HEK293 (cell line): ENCODE results near the gene RTP5.

Experiments
- CTCF ChIA-PET: fragments of 350-600 bp; formaldehyde crosslinking; extraction: SDS; loops from one replicate; lab custom pipeline; 2021; ENCODE audit warnings: antibody characterized with exemption; lab: Yijun Ruan, JAX
- POLR2A ChIA-PET: fragments of 300-600 bp; formaldehyde crosslinking; extraction: SDS; loops from one replicate; lab custom pipeline; 2020; ENCODE audit warnings: antibody characterized with exemption, inconsistent platforms; lab: Yijun Ruan, JAX
- H3K27ac ChIP-seq: fragments of 200-500 bp; sonication (Bioruptor generic); 2 replicates; pipeline ENCODE4 v1.5.1; 2014; ENCODE audit warnings: low read depth, low read length, control low read depth, inconsistent platforms; ENCODE audit errors: extremely low read depth
- H3K36me3 ChIP-seq, 2 experiments: fragments of 200-500 bp in 1 of 2; sonication (Bioruptor generic) in 1 of 2; 1 replicate in 1 of 2; 2 replicates in 1 of 2; pipeline ENCODE4 v1.5.1; 2014 to 2017; ENCODE audit warnings: inconsistent platforms in 2 of 2, low read length in 2 of 2; ENCODE audit not compliant: control insufficient read depth in 2 of 2, insufficient read depth in 1 of 2
- H3K4me1 ChIP-seq: fragments of 200-500 bp; sonication (Bioruptor generic); 2 replicates; pipeline ENCODE4 v1.5.1; 2014; ENCODE audit warnings: mild to moderate bottlenecking, low read length, inconsistent platforms; ENCODE audit not compliant: control insufficient read depth, insufficient read depth
- H3K4me3 ChIP-seq: 2 replicates; pipeline ENCODE4 v1.5.1; 2011; ENCODE audit warnings: low read depth, mild to moderate bottlenecking, control low read depth, low read length, moderate library complexity
- H3K9me3 ChIP-seq: fragments of 200-500 bp; sonication (Bioruptor generic); 2 replicates; pipeline ENCODE4 v1.5.1; 2014; ENCODE audit warnings: low read depth, low read length, inconsistent platforms; ENCODE audit not compliant: control insufficient read depth, insufficient read depth
- CTCF ChIP-seq: fragments of 450-650 bp; formaldehyde crosslinking; IDR thresholded peaks from 2 replicates; pipeline ENCODE4 v1.5.1; 2016; ENCODE audit warnings: missing biosample characterization, missing genetic modification characterization
- GLIS2 ChIP-seq: fragments of 450-650 bp; formaldehyde crosslinking; IDR thresholded peaks from 2 replicates; pipeline ENCODE4 v1.5.1; 2016; ENCODE audit warnings: missing biosample characterization, missing genetic modification characterization
- HOXA7 ChIP-seq: sonication (generic); formaldehyde crosslinking; IDR thresholded peaks from 2 replicates; pipeline ENCODE4 v1.8.1; 2022; ENCODE audit warnings: missing genetic modification reagents, borderline replicate concordance
- SCRT2 ChIP-seq: fragments of 450-650 bp; formaldehyde crosslinking; IDR thresholded peaks from 2 replicates; pipeline ENCODE4 v1.5.1; 2016; ENCODE audit warnings: missing biosample characterization, missing genetic modification characterization
- ZIC2 ChIP-seq: fragments of 450-650 bp; formaldehyde crosslinking; IDR thresholded peaks from 2 replicates; pipeline ENCODE4 v1.5.1; 2016; ENCODE audit warnings: missing biosample characterization, missing genetic modification characterization
- ZNF169 ChIP-seq: fragments of 450-650 bp; formaldehyde crosslinking; IDR thresholded peaks from 2 replicates; pipeline ENCODE4 v1.5.1; 2016; ENCODE audit warnings: missing biosample characterization, missing genetic modification characterization
- ZNF214 ChIP-seq: fragments of 450-650 bp; formaldehyde crosslinking; IDR thresholded peaks from 2 replicates; pipeline ENCODE4 v1.5.1; 2017; ENCODE audit warnings: missing biosample characterization, mild to moderate bottlenecking, missing genetic modification characterization, borderline replicate concordance
- ZNF292 ChIP-seq: fragments of 450-650 bp; formaldehyde crosslinking; IDR thresholded peaks from 2 replicates; pipeline ENCODE4 v1.5.1; 2016; ENCODE audit warnings: low read depth, missing biosample characterization, missing genetic modification characterization, borderline replicate concordance
- ZNF335 ChIP-seq: fragments of 450-650 bp; formaldehyde crosslinking; conservative IDR thresholded peaks from 2 replicates; pipeline ENCODE4 v1.5.1; 2016; ENCODE audit warnings: missing biosample characterization, missing genetic modification characterization
- ZNF350 ChIP-seq: fragments of 450-650 bp; formaldehyde crosslinking; IDR thresholded peaks from 2 replicates; pipeline ENCODE4 v1.5.0; 2017; ENCODE audit warnings: missing biosample characterization, mild to moderate bottlenecking, missing genetic modification characterization
- ZNF354C ChIP-seq: fragments of 450-650 bp; formaldehyde crosslinking; IDR thresholded peaks from 2 replicates; pipeline ENCODE4 v1.5.1; 2016; ENCODE audit warnings: missing biosample characterization, missing genetic modification characterization, low read depth, borderline replicate concordance
- ZNF416 ChIP-seq: fragments of 450-650 bp; formaldehyde crosslinking; IDR thresholded peaks from 2 replicates; pipeline ENCODE4 v1.5.1; 2016; ENCODE audit warnings: missing biosample characterization, missing genetic modification characterization
- ZNF571 ChIP-seq: fragments of 450-650 bp; formaldehyde crosslinking; IDR thresholded peaks from 2 replicates; pipeline ENCODE4 v1.5.0; 2017; ENCODE audit warnings: missing biosample characterization, missing genetic modification characterization
- ZNF623 ChIP-seq: fragments of 450-650 bp; formaldehyde crosslinking; IDR thresholded peaks from 2 replicates; pipeline ENCODE4 v1.5.1; 2016; ENCODE audit warnings: missing biosample characterization, missing genetic modification characterization
- ZNF654 ChIP-seq: fragments of 450-650 bp; formaldehyde crosslinking; IDR thresholded peaks from 2 replicates; pipeline ENCODE4 v1.5.1; 2016; ENCODE audit warnings: low read depth, missing biosample characterization, missing genetic modification characterization
- ZSCAN4 ChIP-seq: fragments of 450-650 bp; formaldehyde crosslinking; IDR thresholded peaks from 2 replicates; pipeline ENCODE4 v1.5.1; 2017; ENCODE audit warnings: missing biosample characterization, missing genetic modification characterization
- TF ChIP-seq, protein P1 (sequence below): fragments of 450-650 bp; formaldehyde crosslinking; conservative IDR thresholded peaks from 2 replicates; pipeline ENCODE4 v1.5.1; 2016; ENCODE audit warnings: low read depth, missing biosample characterization, missing genetic modification characterization
- TF ChIP-seq, protein P2 (sequence below): fragments of 450-650 bp; formaldehyde crosslinking; IDR thresholded peaks from 2 replicates; pipeline ENCODE4 v1.5.1; 2016; ENCODE audit warnings: missing biosample characterization, missing genetic modification characterization
- TF ChIP-seq, protein P3 (sequence below): fragments of 450-650 bp; formaldehyde crosslinking; IDR thresholded peaks from 2 replicates; pipeline ENCODE4 v1.5.1; 2016; ENCODE audit warnings: missing biosample characterization, missing genetic modification characterization
- TF ChIP-seq, protein P4 (sequence below): fragments of 450-650 bp; formaldehyde crosslinking; IDR thresholded peaks from 2 replicates; pipeline ENCODE4; 2016; ENCODE audit warnings: missing biosample characterization, missing genetic modification characterization
- TF ChIP-seq, protein P5 (sequence below): fragments of 450-650 bp; formaldehyde crosslinking; IDR thresholded peaks from 2 replicates; pipeline ENCODE4 v1.5.1; 2016; ENCODE audit warnings: missing biosample characterization, missing genetic modification characterization

Gene RTP5

GRCh38 chr2:241880311-241881073 lies 11.0 kb downstream of the RTP5 start (continued):
- TF ChIP-seq ZSCAN4 (no peak), ZNF350 (tag by site-specific recombination) (no peak), ZNF654 (no peak), ZNF623 (tag by site-specific recombination) (no peak), SCRT2 (tag by site-specific recombination) (no peak), ZNF214 (tag by site-specific recombination) (no peak), HOXA7 (CRISPR knock-in tag) (no peak), ZNF571 (tag by site-specific recombination) (no peak), ZNF292 (tag by site-specific recombination) (no peak), ZNF416 (tag by site-specific recombination) (no peak)
- TF ChIP-seq, protein P1, sequence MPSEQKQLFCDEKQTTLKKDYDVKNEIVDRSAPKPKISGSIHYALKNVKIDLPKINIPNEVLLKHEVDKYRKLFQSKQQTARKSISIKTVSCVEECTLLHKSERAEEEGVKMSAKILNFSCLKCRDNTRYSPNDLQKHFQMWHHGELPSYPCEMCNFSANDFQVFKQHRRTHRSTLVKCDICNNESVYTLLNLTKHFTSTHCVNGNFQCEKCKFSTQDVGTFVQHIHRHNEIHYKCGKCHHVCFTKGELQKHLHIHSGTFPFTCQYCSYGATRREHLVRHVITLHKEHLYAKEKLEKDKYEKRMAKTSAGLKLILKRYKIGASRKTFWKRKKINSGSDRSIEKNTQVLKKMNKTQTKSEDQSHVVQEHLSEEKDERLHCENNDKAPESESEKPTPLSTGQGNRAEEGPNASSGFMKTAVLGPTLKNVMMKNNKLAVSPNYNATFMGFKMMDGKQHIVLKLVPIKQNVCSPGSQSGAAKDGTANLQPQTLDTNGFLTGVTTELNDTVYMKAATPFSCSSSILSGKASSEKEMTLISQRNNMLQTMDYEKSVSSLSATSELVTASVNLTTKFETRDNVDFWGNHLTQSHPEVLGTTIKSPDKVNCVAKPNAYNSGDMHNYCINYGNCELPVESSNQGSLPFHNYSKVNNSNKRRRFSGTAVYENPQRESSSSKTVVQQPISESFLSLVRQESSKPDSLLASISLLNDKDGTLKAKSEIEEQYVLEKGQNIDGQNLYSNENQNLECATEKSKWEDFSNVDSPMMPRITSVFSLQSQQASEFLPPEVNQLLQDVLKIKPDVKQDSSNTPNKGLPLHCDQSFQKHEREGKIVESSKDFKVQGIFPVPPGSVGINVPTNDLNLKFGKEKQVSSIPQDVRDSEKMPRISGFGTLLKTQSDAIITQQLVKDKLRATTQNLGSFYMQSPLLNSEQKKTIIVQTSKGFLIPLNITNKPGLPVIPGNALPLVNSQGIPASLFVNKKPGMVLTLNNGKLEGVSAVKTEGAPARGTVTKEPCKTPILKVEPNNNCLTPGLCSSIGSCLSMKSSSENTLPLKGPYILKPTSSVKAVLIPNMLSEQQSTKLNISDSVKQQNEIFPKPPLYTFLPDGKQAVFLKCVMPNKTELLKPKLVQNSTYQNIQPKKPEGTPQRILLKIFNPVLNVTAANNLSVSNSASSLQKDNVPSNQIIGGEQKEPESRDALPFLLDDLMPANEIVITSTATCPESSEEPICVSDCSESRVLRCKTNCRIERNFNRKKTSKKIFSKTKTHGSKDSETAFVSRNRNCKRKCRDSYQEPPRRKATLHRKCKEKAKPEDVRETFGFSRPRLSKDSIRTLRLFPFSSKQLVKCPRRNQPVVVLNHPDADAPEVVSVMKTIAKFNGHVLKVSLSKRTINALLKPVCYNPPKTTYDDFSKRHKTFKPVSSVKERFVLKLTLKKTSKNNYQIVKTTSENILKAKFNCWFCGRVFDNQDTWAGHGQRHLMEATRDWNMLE = no peak
- TF ChIP-seq, protein P2, sequence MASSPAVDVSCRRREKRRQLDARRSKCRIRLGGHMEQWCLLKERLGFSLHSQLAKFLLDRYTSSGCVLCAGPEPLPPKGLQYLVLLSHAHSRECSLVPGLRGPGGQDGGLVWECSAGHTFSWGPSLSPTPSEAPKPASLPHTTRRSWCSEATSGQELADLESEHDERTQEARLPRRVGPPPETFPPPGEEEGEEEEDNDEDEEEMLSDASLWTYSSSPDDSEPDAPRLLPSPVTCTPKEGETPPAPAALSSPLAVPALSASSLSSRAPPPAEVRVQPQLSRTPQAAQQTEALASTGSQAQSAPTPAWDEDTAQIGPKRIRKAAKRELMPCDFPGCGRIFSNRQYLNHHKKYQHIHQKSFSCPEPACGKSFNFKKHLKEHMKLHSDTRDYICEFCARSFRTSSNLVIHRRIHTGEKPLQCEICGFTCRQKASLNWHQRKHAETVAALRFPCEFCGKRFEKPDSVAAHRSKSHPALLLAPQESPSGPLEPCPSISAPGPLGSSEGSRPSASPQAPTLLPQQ (tag by site-specific recombination) = no peak
- TF ChIP-seq, protein P3, sequence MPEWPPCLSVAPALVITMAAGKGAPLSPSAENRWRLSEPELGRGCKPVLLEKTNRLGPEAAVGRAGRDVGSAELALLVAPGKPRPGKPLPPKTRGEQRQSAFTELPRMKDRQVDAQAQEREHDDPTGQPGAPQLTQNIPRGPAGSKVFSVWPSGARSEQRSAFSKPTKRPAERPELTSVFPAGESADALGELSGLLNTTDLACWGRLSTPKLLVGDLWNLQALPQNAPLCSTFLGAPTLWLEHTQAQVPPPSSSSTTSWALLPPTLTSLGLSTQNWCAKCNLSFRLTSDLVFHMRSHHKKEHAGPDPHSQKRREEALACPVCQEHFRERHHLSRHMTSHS (tag by site-specific recombination) = no peak
- TF ChIP-seq, protein P4, sequence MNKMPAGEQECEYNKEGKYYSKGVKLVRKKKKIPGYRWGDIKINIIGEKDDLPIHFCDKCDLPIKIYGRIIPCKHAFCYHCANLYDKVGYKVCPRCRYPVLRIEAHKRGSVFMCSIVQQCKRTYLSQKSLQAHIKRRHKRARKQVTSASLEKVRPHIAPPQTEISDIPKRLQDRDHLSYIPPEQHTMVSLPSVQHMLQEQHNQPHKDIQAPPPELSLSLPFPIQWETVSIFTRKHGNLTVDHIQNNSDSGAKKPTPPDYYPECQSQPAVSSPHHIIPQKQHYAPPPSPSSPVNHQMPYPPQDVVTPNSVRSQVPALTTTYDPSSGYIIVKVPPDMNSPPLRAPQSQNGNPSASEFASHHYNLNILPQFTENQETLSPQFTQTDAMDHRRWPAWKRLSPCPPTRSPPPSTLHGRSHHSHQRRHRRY (tag by site-specific recombination) = no peak
- TF ChIP-seq, all 188 proteins: peak for 0

DNA sequence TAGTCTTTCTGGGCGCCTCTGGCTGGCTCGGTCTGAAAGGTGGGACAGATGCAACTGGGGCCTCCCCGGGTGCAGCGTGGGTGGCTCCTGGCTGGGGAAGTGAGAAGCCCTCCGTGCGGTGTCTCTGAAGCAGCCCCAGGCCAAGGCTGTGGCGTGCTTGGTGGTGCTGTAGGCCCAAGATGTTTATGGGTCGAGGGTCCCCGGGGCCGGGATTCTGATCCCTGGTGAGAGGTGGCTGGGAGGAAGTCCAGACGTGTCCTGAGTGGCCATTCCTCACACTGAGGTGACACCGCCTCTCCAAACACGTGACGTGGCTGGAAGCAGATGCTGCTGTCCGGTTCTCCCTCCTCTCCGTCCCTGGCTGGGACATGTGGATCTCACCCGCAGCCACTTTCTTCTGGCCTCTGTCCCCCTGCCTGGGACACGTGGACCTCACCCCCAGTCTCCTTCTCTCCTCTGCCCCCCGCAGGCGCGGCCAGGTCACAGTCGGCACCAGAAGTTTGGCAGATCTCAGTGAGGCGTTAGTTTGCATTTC lies 12.6 kb downstream of the RTP5 start:
- peaks cover 6% of the 10 kb centered on the region; the same call in 1 of the 2 replicates for H3K4me1 ChIP-seq
- H3K27ac ChIP-seq = no peak overlapping the region
- no peaks in the 10 kb centered on the region for H3K9me3 ChIP-seq
- ChIA-PET POLR2A (no interaction called here), CTCF (no interaction called here)
- no peaks in the 10 kb centered on the region for H3K36me3 ChIP-seq
- H3K4me3 ChIP-seq = peak overlapping the region; percentile 25
- TF ChIP-seq GLIS2 (tag by site-specific recombination) (0 out of 2 replicates have a peak, but pooled peaks have one; percentile 9), CTCF (tag by site-specific recombination) (peak; percentile 23; the same call in 1 of the 2 replicates), ZNF354C (tag by site-specific recombination) (no peak), ZNF335 (peak; percentile 49), ZIC2 (tag by site-specific recombination) (peak; percentile 20; the same call in 1 of the 2 replicates), ZNF169 (tag by site-specific recombination) (no peak)
- TF ChIP-seq, protein P5, sequence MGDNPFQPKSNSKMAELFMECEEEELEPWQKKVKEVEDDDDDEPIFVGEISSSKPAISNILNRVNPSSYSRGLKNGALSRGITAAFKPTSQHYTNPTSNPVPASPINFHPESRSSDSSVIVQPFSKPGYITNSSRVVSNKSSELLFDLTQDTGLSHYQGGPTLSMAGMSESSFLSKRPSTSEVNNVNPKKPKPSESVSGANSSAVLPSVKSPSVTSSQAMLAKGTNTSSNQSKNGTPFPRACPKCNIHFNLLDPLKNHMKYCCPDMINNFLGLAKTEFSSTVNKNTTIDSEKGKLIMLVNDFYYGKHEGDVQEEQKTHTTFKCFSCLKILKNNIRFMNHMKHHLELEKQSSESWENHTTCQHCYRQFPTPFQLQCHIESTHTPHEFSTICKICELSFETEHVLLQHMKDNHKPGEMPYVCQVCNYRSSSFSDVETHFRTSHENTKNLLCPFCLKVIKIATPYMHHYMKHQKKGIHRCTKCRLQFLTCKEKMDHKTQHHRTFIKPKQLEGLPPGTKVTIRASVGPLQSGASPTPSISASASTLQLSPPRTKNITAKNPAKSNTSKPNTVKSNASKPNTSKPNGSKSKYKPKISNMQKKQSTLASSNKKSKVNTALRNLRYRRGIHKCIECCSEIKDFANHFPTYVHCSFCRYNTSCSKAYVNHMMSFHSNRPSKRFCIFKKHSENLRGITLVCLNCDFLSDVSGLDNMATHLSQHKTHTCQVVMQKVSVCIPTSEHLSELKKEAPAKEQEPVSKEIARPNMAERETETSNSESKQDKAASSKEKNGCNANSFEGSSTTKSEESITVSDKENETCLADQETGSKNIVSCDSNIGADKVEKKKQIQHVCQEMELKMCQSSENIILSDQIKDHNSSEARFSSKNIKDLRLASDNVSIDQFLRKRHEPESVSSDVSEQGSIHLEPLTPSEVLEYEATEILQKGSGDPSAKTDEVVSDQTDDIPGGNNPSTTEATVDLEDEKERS = no peak
